ENCODE measurements around the gene ABI1. TPM values are rescaled to one million over a fixed set of nuclear protein-coding genes. Genes with fewer than 3 reads are reported as not detected.

The ABI1 gene
- total RNA-seq, 2 donors from 2014 or later: 40.6 to 42.2 TPM

DNA sequence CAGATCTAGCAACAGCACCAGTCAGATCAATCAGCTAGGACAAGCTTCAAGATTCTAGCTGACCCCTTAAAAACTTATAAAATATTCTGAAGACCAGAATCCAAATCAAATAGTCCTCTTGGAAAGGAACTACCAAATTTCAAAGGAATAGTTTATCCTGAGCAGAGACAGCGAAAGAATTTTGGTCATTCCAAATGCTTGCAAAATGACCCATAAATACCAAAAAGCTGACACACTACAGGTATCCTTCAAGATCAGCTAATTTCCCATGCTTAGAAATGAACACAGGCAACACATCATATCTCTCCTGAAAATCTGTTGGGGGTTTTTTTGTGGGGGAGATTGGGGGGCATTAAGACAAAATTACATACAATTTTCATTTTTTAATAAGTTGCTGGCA is 84.5 kb downstream of the ABI1 start:
- H3K27me3 ChIP-seq (ENCODE audit: control insufficient read depth, insufficient read depth, low read length, poor library complexity, severe bottlenecking): no peaks in the 10 kb centered on the region
- H3K36me3 ChIP-seq (ENCODE audit: control insufficient read depth, insufficient read depth, low read length): peaks cover 4% of the 10 kb centered on the region
- Mint-ChIP-seq H3K27ac (peak overlapping the region; percentile 4), H3K4me1 (peaks cover 25% of the 10 kb centered on the region), H3K4me3 (no peak overlapping the region), H3K27me3 (ENCODE audit: insufficient read depth) (no peaks in the 10 kb centered on the region), H3K9me3 (no peaks in the 10 kb centered on the region), H3K36me3 (ENCODE audit: low read depth) (no peaks in the 10 kb centered on the region)
- TF ChIP-seq, protein P1, sequence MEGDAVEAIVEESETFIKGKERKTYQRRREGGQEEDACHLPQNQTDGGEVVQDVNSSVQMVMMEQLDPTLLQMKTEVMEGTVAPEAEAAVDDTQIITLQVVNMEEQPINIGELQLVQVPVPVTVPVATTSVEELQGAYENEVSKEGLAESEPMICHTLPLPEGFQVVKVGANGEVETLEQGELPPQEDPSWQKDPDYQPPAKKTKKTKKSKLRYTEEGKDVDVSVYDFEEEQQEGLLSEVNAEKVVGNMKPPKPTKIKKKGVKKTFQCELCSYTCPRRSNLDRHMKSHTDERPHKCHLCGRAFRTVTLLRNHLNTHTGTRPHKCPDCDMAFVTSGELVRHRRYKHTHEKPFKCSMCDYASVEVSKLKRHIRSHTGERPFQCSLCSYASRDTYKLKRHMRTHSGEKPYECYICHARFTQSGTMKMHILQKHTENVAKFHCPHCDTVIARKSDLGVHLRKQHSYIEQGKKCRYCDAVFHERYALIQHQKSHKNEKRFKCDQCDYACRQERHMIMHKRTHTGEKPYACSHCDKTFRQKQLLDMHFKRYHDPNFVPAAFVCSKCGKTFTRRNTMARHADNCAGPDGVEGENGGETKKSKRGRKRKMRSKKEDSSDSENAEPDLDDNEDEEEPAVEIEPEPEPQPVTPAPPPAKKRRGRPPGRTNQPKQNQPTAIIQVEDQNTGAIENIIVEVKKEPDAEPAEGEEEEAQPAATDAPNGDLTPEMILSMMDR (conservative IDR thresholded peaks at IDR 0.05): no peak
- peaks cover 12% of the 10 kb centered on the region for H3K4me1 ChIP-seq (ENCODE audit: control insufficient read depth, insufficient read depth, low read length)
- WGBS, 2 experiments (ENCODE audit: insufficient coverage in 1 of 2, insufficient read length in 1 of 2): 96 to 100% methylated on average over 1 of the region's 1 CpG
- no peak overlapping the region for H3K27ac ChIP-seq (ENCODE audit: low read depth, low read length)
- H3K9me3 ChIP-seq (ENCODE audit: control insufficient read depth, low read length): no peaks in the 10 kb centered on the region
- H3K4me3 ChIP-seq (ENCODE audit: low read length): no peak overlapping the region
- DNase-seq: no peak
- H3K9ac ChIP-seq (ENCODE audit: extremely low read depth, low read length, poor library complexity, severe bottlenecking): no peak overlapping the region

DNA sequence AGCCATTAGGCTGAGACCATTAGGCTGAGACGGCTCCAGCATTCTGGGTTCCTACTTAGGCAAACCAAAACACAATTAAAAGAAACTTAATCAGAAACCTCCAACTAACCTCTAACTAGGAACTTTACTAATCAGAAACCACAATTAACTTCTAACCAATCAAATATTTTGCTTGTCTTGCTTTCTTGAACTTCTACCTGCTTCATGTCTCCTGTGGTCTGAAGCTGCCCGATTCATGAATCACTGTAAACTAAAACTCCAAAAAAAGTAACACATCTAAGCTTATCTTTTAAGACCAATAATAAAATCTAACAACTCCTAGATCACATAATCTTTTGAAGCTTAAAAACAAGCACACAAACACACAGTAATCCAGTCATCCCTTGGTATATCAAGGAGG is 87.1 kb downstream of the ABI1 start:
- no peak for DNase-seq
- TF ChIP-seq, protein P1 (conservative IDR thresholded peaks at IDR 0.05): no peak
- peaks cover 2% of the 10 kb centered on the region for H3K36me3 Mint-ChIP-seq (ENCODE audit: low read depth)
- H3K4me1 ChIP-seq (ENCODE audit: control insufficient read depth, insufficient read depth, low read length): no peaks in the 10 kb centered on the region
- H3K27ac ChIP-seq (ENCODE audit: low read depth, low read length): no peak overlapping the region
- peaks cover 6% of the 10 kb centered on the region for H3K36me3 ChIP-seq (ENCODE audit: control insufficient read depth, insufficient read depth, low read length)
- peak overlapping the region; percentile 55 for H3K27ac Mint-ChIP-seq
- H3K4me3 Mint-ChIP-seq: no peak overlapping the region
- H3K9me3 ChIP-seq (ENCODE audit: control insufficient read depth, low read length): no peaks in the 10 kb centered on the region
- peaks cover 8% of the 10 kb centered on the region for H3K4me1 Mint-ChIP-seq
- H3K27me3 ChIP-seq (ENCODE audit: control insufficient read depth, insufficient read depth, low read length, poor library complexity, severe bottlenecking): no peaks in the 10 kb centered on the region
- no peaks in the 10 kb centered on the region for H3K27me3 Mint-ChIP-seq (ENCODE audit: insufficient read depth)
- H3K9me3 Mint-ChIP-seq: no peaks in the 10 kb centered on the region
- no peak overlapping the region for H3K4me3 ChIP-seq (ENCODE audit: low read length)
- WGBS, 2 experiments (ENCODE audit: insufficient coverage in 1 of 2, insufficient read length in 1 of 2): 93 to 100% methylated on average over 1 to 2 of the region's 2 CpGs
- no peak overlapping the region for H3K9ac ChIP-seq (ENCODE audit: extremely low read depth, low read length, poor library complexity, severe bottlenecking)

DNA sequence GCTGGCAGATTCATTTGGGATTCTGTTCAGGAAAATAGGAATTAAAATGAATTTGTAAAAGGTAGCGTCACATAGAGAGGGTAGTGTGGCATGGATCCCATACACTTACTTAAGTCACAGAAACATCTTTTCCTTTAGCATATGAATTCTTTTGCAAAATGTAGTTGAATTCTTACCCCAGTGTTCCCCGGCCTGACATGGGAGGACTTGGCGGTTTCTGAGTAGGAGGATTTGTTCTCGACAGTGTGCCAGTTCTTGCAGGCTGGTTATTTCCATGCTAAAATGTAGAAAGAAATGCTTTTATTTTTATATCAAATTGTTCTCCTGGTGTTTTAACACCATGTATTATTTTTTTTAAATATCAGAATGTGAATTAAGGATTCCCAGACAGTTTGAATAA is 90.7 kb downstream of the ABI1 start:
- Mint-ChIP-seq H3K9me3 (no peaks in the 10 kb centered on the region), H3K27ac (no peak overlapping the region), H3K27me3 (ENCODE audit: insufficient read depth) (no peaks in the 10 kb centered on the region), H3K4me3 (no peak overlapping the region), H3K4me1 (peaks cover 6% of the 10 kb centered on the region), H3K36me3 (ENCODE audit: low read depth) (peaks cover 15% of the 10 kb centered on the region)
- WGBS, 2 experiments (ENCODE audit: insufficient coverage in 1 of 2, insufficient read length in 1 of 2): 99% methylated on average over 4 of the region's 4 CpGs; no CpG with 5 or more reads in 1 of the 2 experiments
- no peak for DNase-seq
- H3K36me3 ChIP-seq (ENCODE audit: control insufficient read depth, insufficient read depth, low read length): peaks cover 15% of the 10 kb centered on the region
- H3K9ac ChIP-seq (ENCODE audit: extremely low read depth, low read length, poor library complexity, severe bottlenecking): no peak overlapping the region
- H3K4me3 ChIP-seq (ENCODE audit: low read length): no peak overlapping the region
- H3K27ac ChIP-seq (ENCODE audit: low read depth, low read length): no peak overlapping the region
- TF ChIP-seq, protein P1 (conservative IDR thresholded peaks at IDR 0.05): no peak
- H3K9me3 ChIP-seq (ENCODE audit: control insufficient read depth, low read length): no peaks in the 10 kb centered on the region
- no peaks in the 10 kb centered on the region for H3K4me1 ChIP-seq (ENCODE audit: control insufficient read depth, insufficient read depth, low read length)
- no peaks in the 10 kb centered on the region for H3K27me3 ChIP-seq (ENCODE audit: control insufficient read depth, insufficient read depth, low read length, poor library complexity, severe bottlenecking)

All from endodermal cell (in vitro differentiated cells).